IPS-20b (cell line): ENCODE measurements around the gene COL12A1.

Experiments
- H3K27ac ChIP-seq: one replicate; pipeline ENCODE4 v1.5.1; 2013; ENCODE audit warnings: low read length
- H3K27me3 ChIP-seq: 2 replicates; pipeline ENCODE4 v1.6.1; 2013; ENCODE audit warnings: mild to moderate bottlenecking, low read length, inconsistent platforms; ENCODE audit not compliant: insufficient read depth
- H3K36me3 ChIP-seq: 2 replicates; pipeline ENCODE4 v1.6.1; 2013; ENCODE audit warnings: low read depth, mild to moderate bottlenecking, inconsistent platforms, low read length, moderate library complexity; ENCODE audit not compliant: insufficient read depth
- H3K4me1 ChIP-seq: 2 replicates; pipeline ENCODE4 v1.6.1; 2013; ENCODE audit warnings: mild to moderate bottlenecking, control low read depth, inconsistent platforms, low read length, moderate library complexity; ENCODE audit not compliant: insufficient read depth
- H3K4me3 ChIP-seq: 2 replicates; pipeline ENCODE4 v1.5.1; 2013; ENCODE audit warnings: mild to moderate bottlenecking, low read length, inconsistent platforms
- H3K9ac ChIP-seq: 2 replicates; pipeline ENCODE4 v1.6.1; 2013; ENCODE audit warnings: low read depth, mild to moderate bottlenecking, inconsistent platforms, low read length, moderate library complexity
- H3K9me3 ChIP-seq: 2 replicates; pipeline ENCODE4 v1.6.1; 2013; ENCODE audit warnings: mild to moderate bottlenecking, low read depth, low read length, inconsistent platforms; ENCODE audit not compliant: insufficient read depth

COL12A1 gene

GRCh38 chr6:75090576-75090975, 115.3 kb downstream of the COL12A1 start:
- H3K4me1 ChIP-seq, result no peaks in the 10 kb centered on the region
- no peak overlapping the region for H3K9ac ChIP-seq
- H3K36me3 ChIP-seq, result no peaks in the 10 kb centered on the region

GRCh38 chr6:75089921-75090320, 115.9 kb downstream of the COL12A1 start:
- no peaks in the 10 kb centered on the region for H3K9me3 ChIP-seq
- no peaks in the 10 kb centered on the region for H3K36me3 ChIP-seq
- H3K27me3 ChIP-seq, result no peaks in the 10 kb centered on the region
- no peak overlapping the region for H3K4me3 ChIP-seq
- no peak overlapping the region for H3K9ac ChIP-seq
- H3K27ac ChIP-seq, result no peak overlapping the region
- H3K4me1 ChIP-seq, result no peaks in the 10 kb centered on the region

More at GRCh38 chr6:75090576-75090975, 115.3 kb downstream of the COL12A1 start:
- Histone ChIP-seq H3K27me3 (no peaks in the 10 kb centered on the region), H3K27ac (no peak overlapping the region), H3K4me3 (no peak overlapping the region), H3K9me3 (no peaks in the 10 kb centered on the region)

- Histone ChIP-seq H3K4me3 (no peak overlapping the region), H3K36me3 (no peaks in the 10 kb centered on the region), H3K4me1 (0 out of 2 replicates have a peak, but pooled peaks cover 4% of the 10 kb centered on the region), H3K27me3 (peaks cover 2% of the 10 kb centered on the region; the same call in 1 of the 2 replicates), H3K27ac (no peak overlapping the region), H3K9ac (no peak overlapping the region), H3K9me3 (no peaks in the 10 kb centered on the region)
These were observed 116.5 kb downstream of the COL12A1 start for GRCh38 chr6:75089151-75089897.

GRCh38 chr6:75085931-75086635, 119.8 kb downstream of the COL12A1 start:
- H3K9ac ChIP-seq, result no peak overlapping the region
- peaks cover 5% of the 10 kb centered on the region; the same call in 1 of the 2 replicates for H3K27me3 ChIP-seq
- no peak overlapping the region for H3K27ac ChIP-seq
- 0 out of 2 replicates have a peak, but pooled peaks cover 4% of the 10 kb centered on the region for H3K4me1 ChIP-seq
- no peak overlapping the region for H3K4me3 ChIP-seq
- no peaks in the 10 kb centered on the region for H3K36me3 ChIP-seq
- no peaks in the 10 kb centered on the region for H3K9me3 ChIP-seq

- Histone ChIP-seq H3K9me3 (no peaks in the 10 kb centered on the region), H3K27ac (no peak overlapping the region), H3K4me3 (peak overlapping the region; percentile 47; the same call in 1 of the 2 replicates), H3K36me3 (no peaks in the 10 kb centered on the region), H3K4me1 (0 out of 2 replicates have a peak, but pooled peaks cover 4% of the 10 kb centered on the region), H3K27me3 (peaks cover 5% of the 10 kb centered on the region; the same call in 1 of the 2 replicates), H3K9ac (no peak overlapping the region)
These were observed 120.9 kb downstream of the COL12A1 start for GRCh38 chr6:75084872-75085381.

GRCh38 chr6:75084018-75084417, 121.8 kb downstream of the COL12A1 start:
- no peak overlapping the region for H3K27ac ChIP-seq
- no peak overlapping the region for H3K9ac ChIP-seq
- peaks cover 5% of the 10 kb centered on the region; the same call in 1 of the 2 replicates for H3K27me3 ChIP-seq
- no peaks in the 10 kb centered on the region for H3K36me3 ChIP-seq
- 0 out of 2 replicates have a peak, but pooled peaks cover 4% of the 10 kb centered on the region for H3K4me1 ChIP-seq
- H3K4me3 ChIP-seq, result no peak overlapping the region
- H3K9me3 ChIP-seq, result no peaks in the 10 kb centered on the region

- Histone ChIP-seq H3K9ac (no peak overlapping the region), H3K36me3 (no peaks in the 10 kb centered on the region), H3K4me1 (0 out of 2 replicates have a peak, but pooled peaks cover 4% of the 10 kb centered on the region), H3K9me3 (no peaks in the 10 kb centered on the region), H3K4me3 (no peak overlapping the region), H3K27me3 (peaks cover 5% of the 10 kb centered on the region; the same call in 1 of the 2 replicates), H3K27ac (no peak overlapping the region)
These were observed 123.9 kb downstream of the COL12A1 start for GRCh38 chr6:75081921-75082320.

- H3K9ac ChIP-seq, result no peak overlapping the region
- H3K36me3 ChIP-seq, result no peaks in the 10 kb centered on the region
- no peaks in the 10 kb centered on the region for H3K9me3 ChIP-seq
- H3K27ac ChIP-seq, result no peak overlapping the region
- 0 out of 2 replicates have a peak, but pooled peaks cover 4% of the 10 kb centered on the region for H3K4me1 ChIP-seq
- H3K27me3 ChIP-seq, result peaks cover 5% of the 10 kb centered on the region; the same call in 1 of the 2 replicates
- H3K4me3 ChIP-seq, result no peak overlapping the region
These were observed 124.8 kb downstream of the COL12A1 start for GRCh38 chr6:75081047-75081446.

- H3K4me1 ChIP-seq, result 0 out of 2 replicates have a peak, but pooled peaks cover 3% of the 10 kb centered on the region
- no peaks in the 10 kb centered on the region for H3K36me3 ChIP-seq
- H3K4me3 ChIP-seq, result no peak overlapping the region
- no peak overlapping the region for H3K9ac ChIP-seq
- peaks cover 5% of the 10 kb centered on the region; the same call in 1 of the 2 replicates for H3K27me3 ChIP-seq
- no peaks in the 10 kb centered on the region for H3K9me3 ChIP-seq
- H3K27ac ChIP-seq, result no peak overlapping the region
These were observed 126.3 kb downstream of the COL12A1 start for GRCh38 chr6:75079589-75079988.

GRCh38 chr6:75077701-75078100, 128.2 kb downstream of the COL12A1 start:
- Histone ChIP-seq H3K27ac (no peak overlapping the region), H3K4me3 (no peak overlapping the region), H3K9me3 (no peaks in the 10 kb centered on the region), H3K27me3 (no peaks in the 10 kb centered on the region), H3K36me3 (no peaks in the 10 kb centered on the region), H3K4me1 (no peaks in the 10 kb centered on the region), H3K9ac (no peak overlapping the region)

- Histone ChIP-seq H3K4me1 (no peaks in the 10 kb centered on the region), H3K4me3 (no peak overlapping the region), H3K9me3 (no peaks in the 10 kb centered on the region), H3K27me3 (no peaks in the 10 kb centered on the region), H3K27ac (no peak overlapping the region), H3K9ac (no peak overlapping the region), H3K36me3 (no peaks in the 10 kb centered on the region)
These were observed 129.8 kb downstream of the COL12A1 start for GRCh38 chr6:75076009-75076408.
